Measurements from ENCODE around the gene TENM3.
A peak's percentile ranks its signal among the peaks of the same experiment; 100 is the strongest.

Gene TENM3

GRCh38 chr4:182420189-182420588, 177.0 kb downstream of the TENM3 start:
- Histone ChIP-seq H3K36me3 (ENCODE audit: control insufficient read depth, insufficient read depth, low read length) (no peaks in the 10 kb centered on the region), H3K4me3 (ENCODE audit: low read depth, low read length) (no peak overlapping the region), H3K4me1 (ENCODE audit: control insufficient read depth, insufficient read depth, low read length) (peaks cover 6% of the 10 kb centered on the region), H3K9me3 (ENCODE audit: control insufficient read depth, insufficient read depth, low read length) (no peaks in the 10 kb centered on the region), H3K27me3 (ENCODE audit: control insufficient read depth, insufficient read depth, low read length) (no peaks in the 10 kb centered on the region), H3K9ac (ENCODE audit: low read depth, low read length) (no peak overlapping the region)

DNA sequence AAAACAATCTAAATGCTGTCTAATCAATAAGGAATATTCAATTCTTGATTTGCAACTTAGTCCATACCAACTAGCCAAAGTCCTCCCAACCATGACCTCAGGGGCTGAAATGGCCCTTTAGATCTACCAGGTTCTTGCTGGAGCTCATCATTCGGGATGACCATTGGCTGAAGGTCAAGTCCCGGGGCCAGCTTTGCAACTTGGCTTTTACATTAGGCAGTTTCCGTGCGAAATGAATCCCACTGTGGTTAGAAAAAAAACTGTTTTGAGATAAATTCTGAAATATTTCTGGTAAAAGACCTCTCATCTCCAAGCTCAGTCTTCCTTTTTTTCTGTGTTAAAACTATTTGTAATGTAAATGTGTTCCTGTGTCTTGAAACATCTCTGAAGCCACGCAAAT, 178.6 kb downstream of the TENM3 start:
- Histone ChIP-seq H3K9ac (ENCODE audit: low read depth, low read length) (no peak overlapping the region), H3K9me3 (ENCODE audit: control insufficient read depth, insufficient read depth, low read length) (no peaks in the 10 kb centered on the region), H3K36me3 (ENCODE audit: control insufficient read depth, insufficient read depth, low read length) (no peaks in the 10 kb centered on the region), H3K4me1 (ENCODE audit: control insufficient read depth, insufficient read depth, low read length) (no peaks in the 10 kb centered on the region), H3K27me3 (ENCODE audit: control insufficient read depth, insufficient read depth, low read length) (no peaks in the 10 kb centered on the region), H3K4me3 (ENCODE audit: low read depth, low read length) (no peak overlapping the region)

DNA sequence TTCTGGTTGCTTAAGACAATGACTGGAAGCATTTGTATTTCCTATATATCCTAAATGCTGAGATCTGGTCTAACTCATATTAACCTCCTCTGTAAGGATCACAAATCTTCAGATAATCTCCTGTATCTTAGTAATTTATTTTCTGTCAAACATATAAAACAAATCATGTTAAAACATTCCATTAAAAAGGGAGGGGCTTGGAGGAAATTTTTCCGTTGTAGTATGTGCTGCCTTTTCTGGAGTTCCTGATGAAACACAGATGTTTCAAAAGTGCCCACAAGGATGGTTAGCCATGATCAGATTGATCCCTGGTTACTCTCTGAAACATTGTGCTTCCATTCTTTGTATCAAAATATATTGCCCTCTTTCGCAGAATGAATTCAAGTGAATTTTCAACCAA, 182.1 kb downstream of the TENM3 start:
- H3K4me1 ChIP-seq (ENCODE audit: control insufficient read depth, insufficient read depth, low read length): no peaks in the 10 kb centered on the region
- H3K36me3 ChIP-seq (ENCODE audit: control insufficient read depth, insufficient read depth, low read length): no peaks in the 10 kb centered on the region
- H3K9ac ChIP-seq (ENCODE audit: low read depth, low read length): no peak overlapping the region
- no peaks in the 10 kb centered on the region for H3K9me3 ChIP-seq (ENCODE audit: control insufficient read depth, insufficient read depth, low read length)
- H3K4me3 ChIP-seq (ENCODE audit: low read depth, low read length): no peak overlapping the region
- H3K27me3 ChIP-seq (ENCODE audit: control insufficient read depth, insufficient read depth, low read length): no peaks in the 10 kb centered on the region

GRCh38 chr4:182426901-182427300, 183.7 kb downstream of the TENM3 start:
- H3K9ac ChIP-seq (ENCODE audit: low read depth, low read length): no peak overlapping the region
- no peak overlapping the region for H3K4me3 ChIP-seq (ENCODE audit: low read depth, low read length)
- no peaks in the 10 kb centered on the region for H3K9me3 ChIP-seq (ENCODE audit: control insufficient read depth, insufficient read depth, low read length)
- H3K27me3 ChIP-seq (ENCODE audit: control insufficient read depth, insufficient read depth, low read length): no peaks in the 10 kb centered on the region
- H3K36me3 ChIP-seq (ENCODE audit: control insufficient read depth, insufficient read depth, low read length): no peaks in the 10 kb centered on the region
- no peaks in the 10 kb centered on the region for H3K4me1 ChIP-seq (ENCODE audit: control insufficient read depth, insufficient read depth, low read length)

GRCh38 chr4:182427554-182427953, 184.4 kb downstream of the TENM3 start:
- no peaks in the 10 kb centered on the region for H3K4me1 ChIP-seq (ENCODE audit: control insufficient read depth, insufficient read depth, low read length)
- H3K36me3 ChIP-seq (ENCODE audit: control insufficient read depth, insufficient read depth, low read length): no peaks in the 10 kb centered on the region
- no peaks in the 10 kb centered on the region for H3K9me3 ChIP-seq (ENCODE audit: control insufficient read depth, insufficient read depth, low read length)
- H3K27me3 ChIP-seq (ENCODE audit: control insufficient read depth, insufficient read depth, low read length): no peaks in the 10 kb centered on the region
- no peak overlapping the region for H3K9ac ChIP-seq (ENCODE audit: low read depth, low read length)
- no peak overlapping the region for H3K4me3 ChIP-seq (ENCODE audit: low read depth, low read length)

- H3K9me3 ChIP-seq (ENCODE audit: control insufficient read depth, insufficient read depth, low read length): no peaks in the 10 kb centered on the region
- no peaks in the 10 kb centered on the region for H3K4me1 ChIP-seq (ENCODE audit: control insufficient read depth, insufficient read depth, low read length)
- no peaks in the 10 kb centered on the region for H3K36me3 ChIP-seq (ENCODE audit: control insufficient read depth, insufficient read depth, low read length)
- H3K27me3 ChIP-seq (ENCODE audit: control insufficient read depth, insufficient read depth, low read length): no peaks in the 10 kb centered on the region
- H3K4me3 ChIP-seq (ENCODE audit: low read depth, low read length): no peak overlapping the region
- H3K9ac ChIP-seq (ENCODE audit: low read depth, low read length): no peak overlapping the region
Measured at GRCh38 chr4:182429896-182430295, 186.7 kb downstream of the TENM3 start.

DNA sequence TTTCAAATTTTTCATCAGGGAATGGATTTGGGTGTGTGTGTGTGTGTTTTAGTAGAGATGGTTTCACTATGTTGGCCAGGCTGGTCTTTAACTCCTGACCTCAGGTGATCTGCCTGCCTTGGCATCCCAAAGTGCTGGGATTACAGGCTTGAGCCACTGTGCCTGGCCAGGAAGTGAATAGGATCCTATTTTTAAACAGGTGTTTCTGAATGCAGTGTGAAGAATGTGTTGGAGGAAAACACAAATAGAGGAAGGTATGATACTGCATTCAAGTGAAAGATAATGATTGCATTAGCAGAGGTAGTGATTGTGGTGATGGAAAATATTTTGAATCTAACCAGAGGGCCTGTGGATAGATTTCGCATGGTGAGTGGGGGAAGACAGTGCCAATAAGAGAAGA, 189.6 kb downstream of the TENM3 start:
- Histone ChIP-seq H3K4me1 (ENCODE audit: control insufficient read depth, insufficient read depth, low read length) (no peaks in the 10 kb centered on the region), H3K27me3 (ENCODE audit: control insufficient read depth, insufficient read depth, low read length) (no peaks in the 10 kb centered on the region), H3K36me3 (ENCODE audit: control insufficient read depth, insufficient read depth, low read length) (no peaks in the 10 kb centered on the region), H3K4me3 (ENCODE audit: low read depth, low read length) (no peak overlapping the region), H3K9ac (ENCODE audit: low read depth, low read length) (no peak overlapping the region), H3K9me3 (ENCODE audit: control insufficient read depth, insufficient read depth, low read length) (no peaks in the 10 kb centered on the region)

DNA sequence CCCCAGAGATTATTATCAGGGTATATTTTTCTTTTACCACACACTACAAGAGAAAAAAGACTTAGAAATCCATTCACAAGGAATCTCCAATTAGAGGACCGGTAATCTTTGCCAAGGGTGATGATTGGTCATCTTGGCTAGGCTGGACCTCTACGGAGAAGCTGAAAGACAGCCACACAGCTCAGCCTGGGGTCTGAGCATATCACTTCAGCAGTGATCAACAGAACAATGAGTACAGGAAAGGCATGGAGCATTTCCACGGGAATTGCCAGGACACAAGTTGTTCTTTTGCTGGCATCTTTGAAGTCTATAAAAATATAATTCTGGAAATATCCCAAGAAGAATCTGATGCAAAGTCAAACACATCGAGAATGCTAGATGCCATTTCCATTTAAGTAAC, 191.5 kb downstream of the TENM3 start:
- H3K27me3 ChIP-seq (ENCODE audit: control insufficient read depth, insufficient read depth, low read length): no peaks in the 10 kb centered on the region
- H3K9me3 ChIP-seq (ENCODE audit: control insufficient read depth, insufficient read depth, low read length): no peaks in the 10 kb centered on the region
- no peak overlapping the region for H3K4me3 ChIP-seq (ENCODE audit: low read depth, low read length)
- no peaks in the 10 kb centered on the region for H3K36me3 ChIP-seq (ENCODE audit: control insufficient read depth, insufficient read depth, low read length)
- no peaks in the 10 kb centered on the region for H3K4me1 ChIP-seq (ENCODE audit: control insufficient read depth, insufficient read depth, low read length)
- no peak overlapping the region for H3K9ac ChIP-seq (ENCODE audit: low read depth, low read length)

DNA sequence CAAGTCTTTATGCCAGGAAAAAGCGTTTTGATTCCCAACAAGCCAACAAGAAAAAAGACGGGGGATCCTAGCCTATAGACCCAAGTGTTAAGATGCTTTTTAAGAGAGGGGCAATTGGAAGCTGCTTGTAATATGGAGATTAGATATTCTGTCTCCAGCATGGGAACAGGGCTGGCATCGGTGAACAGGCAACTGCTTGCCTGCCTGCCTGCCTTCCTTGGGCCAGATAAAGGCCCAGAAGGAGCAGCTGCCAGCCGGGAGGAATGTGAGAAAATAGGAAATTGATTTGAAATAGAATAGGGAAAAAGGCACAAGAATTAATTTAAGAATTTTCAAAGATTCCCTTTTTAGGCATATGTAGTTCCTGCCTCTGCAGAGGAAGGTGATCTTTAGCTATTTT, 192.2 kb downstream of the TENM3 start:
- no peaks in the 10 kb centered on the region for H3K27me3 ChIP-seq (ENCODE audit: control insufficient read depth, insufficient read depth, low read length)
- no peak overlapping the region for H3K4me3 ChIP-seq (ENCODE audit: low read depth, low read length)
- H3K9me3 ChIP-seq (ENCODE audit: control insufficient read depth, insufficient read depth, low read length): no peaks in the 10 kb centered on the region
- no peak overlapping the region for H3K9ac ChIP-seq (ENCODE audit: low read depth, low read length)
- no peaks in the 10 kb centered on the region for H3K36me3 ChIP-seq (ENCODE audit: control insufficient read depth, insufficient read depth, low read length)
- no peaks in the 10 kb centered on the region for H3K4me1 ChIP-seq (ENCODE audit: control insufficient read depth, insufficient read depth, low read length)

DNA sequence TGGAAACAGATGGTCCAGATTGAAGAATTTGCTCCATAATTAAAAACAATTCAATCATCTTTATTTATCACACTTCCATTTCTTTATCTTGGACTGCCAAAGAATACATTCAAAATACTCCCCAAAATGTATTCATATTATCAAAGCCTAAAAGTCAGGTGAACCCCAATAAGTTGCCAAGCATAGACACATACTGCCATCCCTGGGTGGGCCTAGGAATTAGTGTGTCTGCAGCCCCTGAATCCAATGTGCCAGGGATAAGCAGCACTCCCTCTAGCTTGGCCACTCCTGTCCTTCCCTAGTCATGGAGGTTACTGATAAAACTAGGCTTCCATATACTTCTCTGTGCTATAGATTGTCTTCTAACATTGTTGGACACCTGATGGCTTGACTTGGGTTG, 199.9 kb downstream of the TENM3 start:
- Histone ChIP-seq H3K9me3 (ENCODE audit: control insufficient read depth, insufficient read depth, low read length) (no peaks in the 10 kb centered on the region), H3K36me3 (ENCODE audit: control insufficient read depth, insufficient read depth, low read length) (no peaks in the 10 kb centered on the region), H3K9ac (ENCODE audit: low read depth, low read length) (no peak overlapping the region), H3K27me3 (ENCODE audit: control insufficient read depth, insufficient read depth, low read length) (peaks cover 11% of the 10 kb centered on the region), H3K4me1 (ENCODE audit: control insufficient read depth, insufficient read depth, low read length) (no peaks in the 10 kb centered on the region), H3K4me3 (ENCODE audit: low read depth, low read length) (no peak overlapping the region)

- peaks cover 3% of the 10 kb centered on the region for H3K4me1 ChIP-seq (ENCODE audit: control insufficient read depth, insufficient read depth, low read length)
- H3K9me3 ChIP-seq (ENCODE audit: control insufficient read depth, insufficient read depth, low read length): no peaks in the 10 kb centered on the region
- H3K9ac ChIP-seq (ENCODE audit: low read depth, low read length): no peak overlapping the region
- peaks cover 11% of the 10 kb centered on the region for H3K27me3 ChIP-seq (ENCODE audit: control insufficient read depth, insufficient read depth, low read length)
- peak overlapping the region; percentile 85 for H3K4me3 ChIP-seq (ENCODE audit: low read depth, low read length)
- no peaks in the 10 kb centered on the region for H3K36me3 ChIP-seq (ENCODE audit: control insufficient read depth, insufficient read depth, low read length)
Measured at GRCh38 chr4:182447767-182448280, 204.6 kb downstream of the TENM3 start.

- Histone ChIP-seq H3K9ac (ENCODE audit: low read depth, low read length) (peak overlapping the region; percentile 62), H3K36me3 (ENCODE audit: control insufficient read depth, insufficient read depth, low read length) (no peaks in the 10 kb centered on the region), H3K9me3 (ENCODE audit: control insufficient read depth, insufficient read depth, low read length) (no peaks in the 10 kb centered on the region), H3K4me3 (ENCODE audit: low read depth, low read length) (peak overlapping the region; percentile 85), H3K27me3 (ENCODE audit: control insufficient read depth, insufficient read depth, low read length) (peaks cover 11% of the 10 kb centered on the region), H3K4me1 (ENCODE audit: control insufficient read depth, insufficient read depth, low read length) (peaks cover 4% of the 10 kb centered on the region)
Measured at GRCh38 chr4:182448281-182449151, 205.3 kb downstream of the TENM3 start.
